Activated CD8-positive, alpha-beta memory T cell treated with anti-CD3 and anti-CD28 coated beads for 4 hours (primary cell): Measurements from ENCODE around the gene MPP2.
"Not testable (repeated sequence)": the region's sequence is repeated elsewhere in the genome, so short reads cannot be mapped to it uniquely, and the experiment has no call there.

Experiments
- DNase-seq, 2 donors: peaks; one replicate each; pipeline ENCODE4 v3.0.0-alpha.2; 2020; ENCODE audit warnings: low read depth in 2 of 2

MPP2 gene

GRCh38 chr17:43901861-43902589 lies 5.3 kb downstream of the MPP2 start:
- no peak for DNase-seq

- no peak for DNase-seq
Measured at GRCh38 chr17:43900858-43901754, 6.2 kb downstream of the MPP2 start.

- peak; percentile 42 to 64 for DNase-seq
Measured at GRCh38 chr17:43900183-43900857, 7.0 kb downstream of the MPP2 start.

- DNase-seq = no peak
Measured at GRCh38 chr17:43898446-43898845, 8.9 kb downstream of the MPP2 start.

- no peak for DNase-seq
Measured at GRCh38 chr17:43897831-43898230, 9.5 kb downstream of the MPP2 start.

GRCh38 chr17:43894494-43894893 lies 12.8 kb downstream of the MPP2 start:
- not testable (repeated sequence) for DNase-seq

GRCh38 chr17:43892647-43892952 lies 14.7 kb downstream of the MPP2 start:
- DNase-seq = no peak

- DNase-seq = no peak
Measured at GRCh38 chr17:43891851-43892646, 15.3 kb downstream of the MPP2 start.

- DNase-seq = no peak
Measured at GRCh38 chr17:43890240-43890639, 17.1 kb downstream of the MPP2 start.

GRCh38 chr17:43888548-43888947 lies 18.8 kb downstream of the MPP2 start:
- no peak for DNase-seq

GRCh38 chr17:43882761-43883415 lies 24.4 kb downstream of the MPP2 start:
- no peak for DNase-seq

GRCh38 chr17:43881758-43882505 lies 25.4 kb downstream of the MPP2 start:
- DNase-seq = no peak

- DNase-seq = no peak
Measured at GRCh38 chr17:43881181-43881580, 26.2 kb downstream of the MPP2 start.

- DNase-seq = no peak
Measured at GRCh38 chr17:43880420-43880991, 26.8 kb downstream of the MPP2 start.

- DNase-seq = no peak
Measured at GRCh38 chr17:43879723-43880419, 27.5 kb downstream of the MPP2 start.

GRCh38 chr17:43878260-43879175 lies 28.8 kb downstream of the MPP2 start:
- peak; percentile 20 to 47 for DNase-seq

GRCh38 chr17:43877451-43878155 lies 29.7 kb downstream of the MPP2 start:
- no peak for DNase-seq

- DNase-seq = no peak
Measured at GRCh38 chr17:43877031-43877430, 30.3 kb downstream of the MPP2 start.
